Measurements from ENCODE around the gene GTPBP4. TPM values are rescaled to one million over a fixed set of nuclear protein-coding genes. Genes with fewer than 3 reads are reported as not detected.

The GTPBP4 gene
- total RNA-seq, 1 experiment from 2014 or later = 97.4 TPM

- DNase-seq (ENCODE audit: low spot score) (no peak), ATAC-seq (no peak)
- Mint-ChIP-seq H3K9me3 (peaks cover 1% of the 10 kb centered on the region), H3K27me3 (ENCODE audit: low read depth) (no peaks in the 10 kb centered on the region), H3K36me3 (no peaks in the 10 kb centered on the region; the same call in 1 of the 2 replicates), H3K27ac (no peak overlapping the region), H3K4me3 (no peak overlapping the region), H3K4me1 (0 out of 2 replicates have a peak, but pooled peaks cover 14% of the 10 kb centered on the region)
- POLR2A ChIA-PET = no interaction called here
- CTCF ChIA-PET = no interaction called here
- TF ChIP-seq AR (CRISPR knock-in tag; IDR thresholded peaks at IDR 0.05) (no peak), NFATC4 (CRISPR knock-in tag; IDR thresholded peaks at IDR 0.05) (no peak), GRHL2 (CRISPR knock-in tag; IDR thresholded peaks at IDR 0.05; ENCODE audit: insufficient replicate concordance, severe bottlenecking) (no peak), STAT6 (CRISPR knock-in tag; conservative IDR thresholded peaks at IDR 0.05; ENCODE audit: low read depth) (no peak), ERG (CRISPR knock-in tag; IDR thresholded peaks at IDR 0.05) (no peak)
Observed at GRCh38 chr10:1026578-1026977, 38.3 kb downstream of the GTPBP4 start.

- Mint-ChIP-seq H3K27me3 (ENCODE audit: low read depth) (no peaks in the 10 kb centered on the region), H3K27ac (no peak overlapping the region), H3K4me3 (no peak overlapping the region), H3K4me1 (0 out of 2 replicates have a peak, but pooled peaks cover 9% of the 10 kb centered on the region), H3K9me3 (no peaks in the 10 kb centered on the region), H3K36me3 (no peaks in the 10 kb centered on the region)
- ChIA-PET CTCF (no interaction called here), POLR2A (no interaction called here)
- DNase-seq (ENCODE audit: low spot score) = no peak
- no peak for ATAC-seq
- TF ChIP-seq KAT7 (CRISPR knock-in tag; IDR thresholded peaks at IDR 0.05; ENCODE audit: borderline replicate concordance) (no peak), ZNF532 (CRISPR knock-in tag; IDR thresholded peaks at IDR 0.05; ENCODE audit: borderline replicate concordance) (no peak), TP53 (CRISPR knock-in tag; IDR thresholded peaks at IDR 0.05) (no peak), ZMAT4 (CRISPR knock-in tag; IDR thresholded peaks at IDR 0.05) (no peak), PRRX2 (CRISPR knock-in tag; IDR thresholded peaks at IDR 0.05) (no peak), NR3C1 (CRISPR knock-in tag; conservative IDR thresholded peaks at IDR 0.05; ENCODE audit: low read depth) (no peak), AR (CRISPR knock-in tag; IDR thresholded peaks at IDR 0.05) (no peak), ESRRA (CRISPR knock-in tag; IDR thresholded peaks at IDR 0.05; ENCODE audit: borderline replicate concordance) (no peak), HMGA2 (CRISPR knock-in tag; IDR thresholded peaks at IDR 0.05) (no peak), CBFB (CRISPR knock-in tag; IDR thresholded peaks at IDR 0.05; ENCODE audit: low read depth) (no peak), GABPB1 (CRISPR knock-in tag; IDR thresholded peaks at IDR 0.05) (no peak), ZNF671 (CRISPR knock-in tag; IDR thresholded peaks at IDR 0.05) (no peak), ZNF121 (CRISPR knock-in tag; IDR thresholded peaks at IDR 0.05) (no peak), STAT6 (CRISPR knock-in tag; conservative IDR thresholded peaks at IDR 0.05; ENCODE audit: low read depth) (no peak)
Observed at GRCh38 chr10:1029838-1030237, 41.6 kb downstream of the GTPBP4 start.

Measured in WTC11 (cell line).